Loucy (cell line): ENCODE results near the gene CLCNKB.

ENCODE experiments used
- EZH2phosphoT487 ChIP-seq: fragments of 200-600 bp; IDR thresholded peaks from 2 replicates; pipeline ENCODE4 v1.6.1; 2018; ENCODE audit warnings: antibody characterized with exemption, mild to moderate bottlenecking, moderate library complexity, borderline replicate concordance
- TF ChIP-seq, protein P1 (sequence below): fragments of 200-600 bp; sonication (generic); conservative IDR thresholded peaks from 2 replicates; pipeline ENCODE4 v1.5.1; 2014; ENCODE audit warnings: mild to moderate bottlenecking, antibody characterized with exemption, low read length

- TF ChIP-seq, protein P1, sequence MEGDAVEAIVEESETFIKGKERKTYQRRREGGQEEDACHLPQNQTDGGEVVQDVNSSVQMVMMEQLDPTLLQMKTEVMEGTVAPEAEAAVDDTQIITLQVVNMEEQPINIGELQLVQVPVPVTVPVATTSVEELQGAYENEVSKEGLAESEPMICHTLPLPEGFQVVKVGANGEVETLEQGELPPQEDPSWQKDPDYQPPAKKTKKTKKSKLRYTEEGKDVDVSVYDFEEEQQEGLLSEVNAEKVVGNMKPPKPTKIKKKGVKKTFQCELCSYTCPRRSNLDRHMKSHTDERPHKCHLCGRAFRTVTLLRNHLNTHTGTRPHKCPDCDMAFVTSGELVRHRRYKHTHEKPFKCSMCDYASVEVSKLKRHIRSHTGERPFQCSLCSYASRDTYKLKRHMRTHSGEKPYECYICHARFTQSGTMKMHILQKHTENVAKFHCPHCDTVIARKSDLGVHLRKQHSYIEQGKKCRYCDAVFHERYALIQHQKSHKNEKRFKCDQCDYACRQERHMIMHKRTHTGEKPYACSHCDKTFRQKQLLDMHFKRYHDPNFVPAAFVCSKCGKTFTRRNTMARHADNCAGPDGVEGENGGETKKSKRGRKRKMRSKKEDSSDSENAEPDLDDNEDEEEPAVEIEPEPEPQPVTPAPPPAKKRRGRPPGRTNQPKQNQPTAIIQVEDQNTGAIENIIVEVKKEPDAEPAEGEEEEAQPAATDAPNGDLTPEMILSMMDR, result no peak
- no peak for TF ChIP-seq EZH2phosphoT487
Measured at GRCh38 chr1:16061266-16061665, 17.7 kb downstream of the CLCNKB start.
